Activated T-cell treated with anti-CD3 and anti-CD28 coated beads for 4 hours (primary cell): ENCODE data around the gene SCAMP3.
"Not testable (repeated sequence)": the region's sequence is repeated elsewhere in the genome, so short reads cannot be mapped to it uniquely, and the experiment has no call there.

Source experiments
- DNase-seq: peaks from one replicate; pipeline ENCODE4 v3.0.0-alpha.2; 2020

Gene SCAMP3

DNA sequence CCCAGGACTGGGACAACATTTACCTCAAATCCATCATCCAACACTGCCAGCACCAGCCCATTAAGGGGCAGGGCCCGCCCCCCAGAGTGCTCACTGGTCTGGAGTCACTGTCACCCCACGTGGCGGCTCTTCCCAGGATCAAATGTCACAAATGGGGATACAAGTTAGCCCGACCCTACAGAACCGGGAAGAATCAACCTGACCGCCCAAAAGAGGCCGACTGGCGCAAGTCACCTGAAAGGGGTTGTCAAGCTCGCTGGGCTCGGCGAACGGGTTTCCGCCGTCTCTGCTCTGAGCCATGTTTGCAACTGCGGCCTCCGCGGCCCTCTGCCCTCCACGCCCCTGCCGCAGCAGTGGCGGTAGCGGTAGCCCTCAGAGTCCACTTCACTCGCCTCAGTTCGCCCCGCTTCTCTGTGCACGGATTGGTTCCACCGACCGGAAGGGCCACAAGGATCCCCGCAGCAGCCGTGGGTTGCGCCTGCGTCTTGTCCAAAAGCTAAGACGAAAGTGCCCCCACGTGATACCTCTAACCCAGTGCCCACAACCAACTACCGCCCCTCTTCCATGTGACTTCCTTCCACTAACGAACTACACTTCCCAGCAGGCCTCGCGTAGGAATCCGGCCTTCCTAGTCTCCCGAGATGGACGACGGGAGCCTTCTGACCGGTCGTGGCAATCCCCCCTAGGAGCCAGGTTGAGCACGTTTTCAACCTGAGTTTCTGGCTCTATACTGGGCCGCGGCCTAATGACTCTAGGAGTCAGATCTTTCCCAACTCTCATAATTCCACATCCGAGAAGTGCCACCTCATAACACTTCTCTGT, at the start of gene SCAMP3:
TSS of gene SCAMP3 (minus strand) at position 509 of the 822 bp plus-strand sequence. CDS start at position 300, 209 bp downstream.
- peak; percentile 78 for DNase-seq

DNA sequence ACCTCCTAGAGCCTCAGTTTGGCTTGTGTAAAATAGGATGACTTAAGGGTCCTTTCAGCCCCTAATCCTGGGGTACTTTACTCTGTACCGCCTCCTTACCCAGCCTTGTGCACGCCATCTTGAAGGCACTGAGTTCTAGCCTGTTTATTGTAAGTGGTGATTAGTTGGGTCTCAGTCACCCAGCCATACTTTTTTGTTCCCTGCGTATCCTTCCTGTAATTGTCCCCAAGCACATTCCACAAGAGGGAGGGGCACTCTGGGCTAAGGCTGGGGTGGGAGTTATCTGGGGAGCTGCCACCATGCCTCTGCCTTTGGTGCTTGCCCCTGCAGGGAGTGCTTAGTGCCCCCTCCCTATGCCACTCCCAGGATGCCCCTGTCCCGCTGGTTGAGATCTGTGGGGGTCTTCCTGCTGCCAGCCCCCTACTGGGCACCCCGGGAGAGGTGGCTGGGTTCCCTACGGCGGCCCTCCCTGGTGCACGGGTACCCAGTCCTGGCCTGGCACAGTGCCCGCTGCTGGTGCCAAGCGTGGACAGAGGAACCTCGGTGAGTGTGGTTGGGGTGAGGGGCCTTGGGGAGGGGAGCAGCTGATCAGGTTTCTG, 47.4 kb upstream of the SCAMP3 start:
- no peak for DNase-seq

DNA sequence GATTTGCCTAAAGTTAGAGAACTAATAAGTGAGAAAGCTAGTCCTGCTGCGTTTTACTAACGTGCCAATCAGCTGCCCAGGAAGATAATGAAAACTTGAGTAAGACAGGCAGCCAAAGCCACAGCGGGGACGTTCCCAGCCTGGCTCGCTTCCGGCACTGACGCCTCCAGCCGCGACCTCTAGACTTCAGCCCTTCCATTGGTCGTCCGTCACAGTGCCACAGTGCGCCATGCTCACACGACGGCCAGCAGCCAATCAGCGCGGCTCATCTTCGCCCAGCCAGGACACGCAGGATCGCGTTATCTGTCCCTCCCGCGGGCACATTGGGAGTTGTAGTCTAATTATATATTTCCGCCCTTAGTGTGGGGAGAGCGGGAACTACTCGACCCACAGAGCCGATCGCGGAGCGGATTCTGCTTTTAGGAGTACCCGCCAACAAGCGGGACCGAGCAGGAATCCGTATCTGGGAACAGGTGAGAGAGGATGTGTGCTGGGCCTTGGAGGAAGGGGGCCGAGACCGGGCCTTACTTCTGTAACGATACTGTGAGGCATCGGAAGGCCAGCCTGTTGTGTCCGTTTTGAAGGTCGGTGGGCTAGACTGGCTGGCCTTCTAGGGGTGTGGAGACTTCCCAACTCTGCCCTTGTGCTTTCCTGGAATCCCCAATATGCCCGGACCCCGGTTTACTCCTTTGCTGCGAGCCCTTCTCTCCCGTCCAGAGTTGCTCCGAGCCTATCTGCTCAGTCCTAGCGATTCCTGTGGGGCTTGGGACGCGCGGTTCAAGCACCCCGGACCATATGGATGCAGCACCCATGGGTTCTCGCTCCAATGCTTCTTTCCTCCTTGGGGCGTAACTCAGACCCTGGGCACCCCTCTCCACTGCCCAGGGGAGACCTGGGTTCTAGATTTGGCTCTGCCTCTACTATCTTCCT, 46.6 kb upstream of the SCAMP3 start, which contains the start of gene FDPS:
TSS of gene FDPS (plus strand) at position 374 of the 930 bp plus-strand sequence. CDS start 924 bp downstream, outside the sequence.
- peak; percentile 88 for DNase-seq

DNA sequence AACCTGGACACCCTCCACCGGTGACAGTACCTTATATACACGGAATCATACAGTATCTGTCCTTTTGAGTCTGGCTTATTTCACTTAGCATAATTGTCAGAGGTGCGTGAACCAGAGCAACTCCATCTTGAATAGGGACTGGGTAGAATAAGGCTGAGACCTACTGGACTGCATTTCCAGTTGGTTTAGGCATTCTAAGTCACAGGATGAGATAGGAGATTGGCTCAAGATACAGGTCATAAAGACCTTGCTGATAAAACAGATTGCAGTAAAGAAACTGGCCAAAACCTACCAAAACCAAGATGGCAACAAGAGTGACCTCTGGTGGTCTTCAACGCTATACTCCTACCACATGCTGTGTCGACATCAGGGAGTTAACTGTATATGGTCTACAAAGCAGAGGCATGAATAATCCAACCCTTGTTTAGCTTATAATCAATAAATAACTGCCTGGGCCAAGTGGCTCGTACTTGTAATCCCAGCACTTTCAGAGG, 45.1 kb upstream of the SCAMP3 start:
- DNase-seq, result no peak

DNA sequence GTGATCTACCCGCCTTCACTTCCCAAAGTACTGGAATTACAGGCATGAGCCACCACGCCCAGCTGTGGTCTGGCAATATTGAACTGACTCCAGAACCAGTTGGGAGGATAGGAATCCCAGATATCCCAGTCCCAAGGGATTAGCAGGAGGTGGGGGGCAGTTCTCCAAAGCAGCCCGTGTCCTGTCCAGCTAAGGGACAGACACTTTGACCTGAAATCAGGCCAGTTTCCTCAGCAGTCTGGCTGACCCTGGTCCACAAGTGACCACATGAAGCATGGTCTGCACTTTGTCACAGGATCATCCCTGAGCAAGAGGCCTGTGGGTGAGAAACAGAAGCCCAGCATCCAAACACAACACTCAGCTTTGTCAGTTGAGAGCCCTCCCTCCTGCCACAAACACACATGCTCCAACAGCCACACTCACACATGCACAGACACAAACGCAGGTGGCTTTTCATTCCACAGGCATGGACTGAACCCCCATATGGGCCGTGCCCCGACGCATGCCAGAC, 43.8 kb upstream of the SCAMP3 start:
- DNase-seq, result no peak

DNA sequence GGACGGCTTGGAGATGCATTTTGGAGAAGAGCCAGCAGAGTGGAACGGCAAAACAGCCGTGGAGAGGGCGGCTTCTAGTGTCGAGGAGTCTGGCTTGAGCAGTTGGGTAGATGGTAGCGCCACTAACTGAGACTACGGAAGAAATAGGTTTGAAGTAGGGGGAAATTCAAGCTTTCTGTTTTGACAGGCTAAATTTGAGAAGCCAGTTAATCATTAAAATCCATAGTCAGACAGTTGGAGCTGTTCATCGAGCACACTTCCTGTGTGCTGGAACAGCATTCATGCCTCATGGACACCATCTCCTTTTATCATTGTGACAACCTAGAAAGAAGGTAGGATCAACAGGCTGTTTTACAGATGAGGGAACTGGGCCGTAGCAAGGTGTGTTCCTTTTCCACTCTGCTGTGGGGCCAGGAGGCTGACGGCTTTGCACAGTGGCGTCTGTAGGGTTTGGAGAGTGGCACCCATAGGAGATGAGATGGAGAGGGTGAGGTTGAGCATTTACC, 42.5 kb upstream of the SCAMP3 start:
- DNase-seq, result no peak

DNA sequence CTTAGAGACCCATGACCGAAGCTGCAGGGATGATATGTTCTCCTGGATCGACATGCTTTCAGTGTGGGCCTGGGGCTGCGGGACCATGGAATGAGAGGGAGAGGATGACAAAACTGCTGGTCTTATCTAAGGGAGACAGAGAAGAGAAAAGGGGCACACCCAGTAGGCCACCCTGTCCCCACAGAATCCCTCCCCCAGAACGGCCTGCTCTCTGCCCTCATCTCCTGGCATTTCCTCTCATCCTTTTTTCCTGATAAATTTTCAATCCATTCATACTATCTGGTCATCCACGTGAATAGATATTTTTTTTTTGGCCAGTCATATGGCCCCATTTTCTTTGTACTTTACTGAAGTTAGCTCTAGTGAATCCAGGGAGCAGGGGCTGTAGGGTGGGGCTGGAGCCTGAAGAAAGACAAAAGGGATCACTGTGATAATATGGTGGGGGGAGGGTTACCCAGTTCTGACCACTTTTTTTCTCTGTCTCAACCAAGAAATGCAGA, 39.2 kb upstream of the SCAMP3 start, which contains the start of gene PKLR:
TSS of gene PKLR (minus strand) at position 97 of the 500 bp plus-strand sequence. CDS start at position 54, 43 bp downstream.
- no peak for DNase-seq

DNA sequence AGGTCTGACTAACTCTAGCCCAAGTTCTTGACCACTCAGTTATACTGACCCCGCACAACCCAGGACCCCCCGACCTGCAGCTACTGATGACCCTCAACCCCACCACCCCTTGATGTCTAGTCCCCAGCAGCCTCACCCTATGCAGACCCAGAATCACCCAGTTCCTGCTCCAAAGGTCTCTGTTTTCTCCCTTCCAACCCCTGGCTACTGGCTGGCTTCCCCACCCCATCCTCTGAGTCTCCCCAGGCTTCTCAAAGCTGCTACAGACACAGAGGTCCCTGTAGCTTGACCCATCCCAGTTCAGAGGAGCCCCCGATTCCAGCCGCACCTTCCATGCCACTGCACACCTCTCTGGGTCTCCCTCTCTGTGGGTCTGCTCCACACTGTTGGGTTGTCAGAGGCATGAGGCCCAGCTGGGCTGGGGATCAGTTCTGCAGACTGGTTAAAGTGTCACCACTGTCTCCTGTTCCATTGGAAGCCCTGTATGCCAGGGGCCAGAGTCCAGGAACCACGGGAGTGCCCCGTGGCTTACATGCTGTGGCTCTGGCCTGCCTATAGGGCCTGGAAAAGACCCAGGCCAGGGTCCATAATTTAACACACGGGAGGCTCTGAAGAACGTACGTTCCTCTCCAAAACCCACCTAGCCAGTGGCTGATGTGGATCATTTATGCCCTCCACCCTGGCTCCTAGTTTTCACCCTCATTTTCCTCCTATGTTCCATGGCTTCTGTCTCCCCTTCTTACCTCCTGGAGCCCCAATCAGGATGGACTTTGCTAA, 38.6 kb upstream of the SCAMP3 start:
- no peak for DNase-seq

DNA sequence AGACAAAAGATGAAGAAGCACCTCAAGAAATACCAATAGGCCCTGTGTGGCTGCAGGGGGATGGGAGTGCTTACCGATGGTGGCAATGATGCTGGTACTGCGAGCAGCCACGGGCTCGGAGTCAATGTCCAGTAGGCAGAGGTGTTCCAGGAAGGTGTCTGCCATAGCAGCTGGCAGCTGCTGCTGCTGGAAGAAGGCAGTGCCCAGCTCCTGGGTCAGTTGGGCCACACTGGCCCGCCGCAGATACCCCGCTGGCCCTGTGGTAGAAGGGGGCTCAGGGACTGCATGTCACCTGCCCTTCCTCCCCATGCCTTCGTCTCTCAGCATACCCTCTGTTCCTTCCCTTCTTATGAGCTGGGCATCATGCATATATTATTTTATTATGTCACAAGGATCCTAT, 37.9 kb upstream of the SCAMP3 start:
- DNase-seq, result no peak

DNA sequence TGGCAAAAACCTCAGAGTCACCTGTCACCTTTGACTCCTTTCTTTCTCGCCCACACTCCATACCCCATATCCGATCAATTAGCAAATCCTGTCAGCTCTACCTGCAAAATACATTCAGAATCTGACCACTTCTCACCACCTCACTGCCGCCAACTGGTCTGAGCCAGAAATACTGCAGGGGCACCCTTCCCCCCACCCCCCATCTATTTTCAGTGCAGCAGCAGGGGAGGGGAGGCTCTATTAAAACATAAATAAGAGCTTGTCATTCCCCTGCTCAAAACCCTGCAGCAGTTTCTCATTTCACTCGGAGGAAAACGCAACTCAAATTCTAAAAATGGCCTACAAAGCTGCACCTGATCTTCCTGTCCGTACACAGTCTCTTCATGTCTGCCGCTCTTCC, 35.2 kb upstream of the SCAMP3 start:
- no peak for DNase-seq

DNA sequence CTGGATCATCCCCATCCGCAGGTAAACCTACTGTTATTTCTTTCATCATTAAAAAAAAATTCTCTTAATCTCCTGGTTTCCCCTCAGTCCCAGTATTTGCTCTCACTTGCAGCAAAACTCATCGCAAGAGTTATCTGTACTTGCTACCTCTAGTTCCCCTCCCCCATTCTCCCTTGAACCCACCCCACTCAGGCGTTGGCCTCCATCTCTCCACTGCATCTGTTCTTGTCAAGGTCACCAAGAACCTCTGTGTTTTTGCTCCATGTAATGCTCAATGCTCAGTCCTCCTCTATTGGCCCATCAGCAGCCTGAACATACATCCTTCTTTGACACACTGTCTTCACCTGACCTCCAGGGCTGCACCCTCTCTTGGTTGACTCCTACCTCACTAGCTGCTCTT, 34.5 kb upstream of the SCAMP3 start:
- DNase-seq, result no peak

DNA sequence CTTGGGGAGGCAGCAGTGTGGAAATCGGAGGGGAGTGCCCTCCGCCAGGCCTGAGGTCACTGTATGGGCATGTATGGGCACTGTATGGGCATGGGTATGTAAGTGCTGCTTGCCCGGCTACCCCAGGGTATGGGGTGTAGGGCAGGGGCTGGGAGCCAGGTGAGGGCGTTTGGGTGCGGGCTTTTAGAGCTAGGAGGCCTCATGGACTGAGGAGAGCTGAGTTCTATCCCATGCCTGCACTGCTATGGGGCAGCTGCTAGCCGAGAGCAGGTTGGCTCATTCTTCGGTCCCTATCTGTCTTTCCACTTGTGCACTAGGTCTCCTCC, 33.7 kb upstream of the SCAMP3 start:
- no peak for DNase-seq

DNA sequence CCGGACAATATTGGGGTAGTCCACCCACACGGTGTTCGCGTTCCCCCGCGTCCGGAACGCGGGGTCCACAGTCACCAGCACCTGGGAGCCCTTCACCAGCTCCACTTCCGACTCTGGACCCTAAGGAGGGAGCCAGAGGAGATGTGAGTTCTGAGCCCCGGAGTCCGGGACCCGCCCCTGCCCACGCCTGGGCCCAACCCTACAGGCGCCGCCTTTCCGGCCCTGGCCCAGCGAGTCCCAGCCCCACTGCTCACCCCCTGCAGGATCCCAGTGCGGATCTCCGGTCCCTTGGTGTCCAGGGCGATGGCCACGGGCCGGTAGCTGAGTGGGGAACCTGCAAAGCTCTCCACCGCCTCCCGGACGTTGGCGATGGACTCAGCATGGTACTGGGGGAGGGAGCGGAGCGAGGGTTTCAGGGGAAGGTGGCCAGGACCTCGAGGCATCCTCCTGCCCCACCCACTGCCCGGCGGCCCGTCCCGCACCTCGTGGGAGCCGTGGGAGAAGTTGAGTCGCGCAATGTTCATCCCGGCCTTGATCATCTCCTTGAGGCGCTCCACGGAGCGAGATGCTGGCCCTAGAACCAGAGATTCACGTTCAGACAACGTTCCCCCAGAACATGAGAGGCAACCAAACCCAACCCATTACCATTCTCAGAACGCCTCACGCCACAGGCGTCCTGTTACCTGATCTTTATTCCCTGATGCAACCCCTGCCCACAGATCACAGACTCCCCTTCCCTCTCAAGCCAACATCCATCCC, 33.2 kb upstream of the SCAMP3 start:
- no peak for DNase-seq

DNA sequence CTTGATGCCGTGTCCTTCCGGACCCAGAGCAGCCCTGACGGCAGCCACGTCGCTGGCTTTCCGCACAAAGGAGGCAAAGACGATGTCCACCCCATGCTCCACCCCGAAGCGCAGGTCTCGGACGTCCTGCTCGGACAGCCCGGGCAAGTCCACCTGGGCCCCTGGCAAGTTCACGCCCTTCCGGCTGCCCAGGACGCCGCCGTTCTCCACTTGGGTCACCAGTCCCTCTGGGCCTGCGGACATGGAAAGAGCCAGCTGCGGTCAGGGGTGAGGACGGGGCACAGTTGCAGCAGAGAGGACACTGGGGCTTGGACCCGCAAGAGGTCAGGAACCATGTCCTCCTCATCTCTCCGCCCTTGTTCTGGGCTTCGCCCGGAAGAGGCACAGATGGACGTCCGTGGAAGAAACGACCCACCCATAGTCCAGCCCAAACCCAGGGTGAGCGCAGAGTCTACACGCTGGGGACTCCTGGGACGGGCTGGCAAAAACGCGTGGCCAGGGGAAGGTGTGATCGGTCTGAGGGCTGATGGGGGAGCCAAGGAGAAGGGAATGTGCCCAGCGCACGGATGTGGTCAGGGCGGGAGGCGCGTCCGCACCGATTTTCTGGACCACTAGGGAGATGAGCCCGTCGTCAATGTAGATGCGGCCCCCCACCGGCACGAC, 32.5 kb upstream of the SCAMP3 start:
- DNase-seq, result no peak

DNA sequence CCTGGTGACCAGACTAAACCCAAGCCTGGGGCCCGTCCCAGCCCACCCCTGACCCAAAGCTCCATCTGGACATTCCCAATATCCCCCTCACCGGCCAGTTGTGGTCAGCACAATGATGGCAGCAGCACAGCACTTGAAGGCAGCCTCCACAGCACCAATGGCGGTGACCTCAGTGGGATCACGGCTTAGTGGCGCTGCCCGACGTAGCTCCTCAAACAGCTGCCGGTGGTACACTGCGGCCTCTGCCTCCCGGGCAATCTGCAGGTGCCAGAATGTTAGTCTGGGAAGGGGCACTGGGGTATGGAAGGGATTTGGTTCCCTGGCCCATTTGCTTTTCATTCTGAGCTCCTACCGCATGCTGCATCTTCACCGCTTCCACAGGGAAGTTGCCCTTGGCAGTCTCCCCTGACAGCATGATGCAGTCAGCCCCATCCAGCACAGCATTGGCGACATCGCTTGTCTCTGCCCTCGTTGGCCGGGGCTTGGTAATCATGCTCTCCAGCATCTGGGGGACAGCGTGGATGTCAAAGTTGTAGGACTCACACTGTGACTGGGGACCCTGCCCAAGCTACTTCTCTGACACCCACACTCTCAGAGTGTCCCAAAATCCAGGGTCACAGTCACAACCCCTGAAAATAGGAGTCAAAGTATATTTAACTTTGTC, 31.1 kb upstream of the SCAMP3 start:
- no peak for DNase-seq

DNA sequence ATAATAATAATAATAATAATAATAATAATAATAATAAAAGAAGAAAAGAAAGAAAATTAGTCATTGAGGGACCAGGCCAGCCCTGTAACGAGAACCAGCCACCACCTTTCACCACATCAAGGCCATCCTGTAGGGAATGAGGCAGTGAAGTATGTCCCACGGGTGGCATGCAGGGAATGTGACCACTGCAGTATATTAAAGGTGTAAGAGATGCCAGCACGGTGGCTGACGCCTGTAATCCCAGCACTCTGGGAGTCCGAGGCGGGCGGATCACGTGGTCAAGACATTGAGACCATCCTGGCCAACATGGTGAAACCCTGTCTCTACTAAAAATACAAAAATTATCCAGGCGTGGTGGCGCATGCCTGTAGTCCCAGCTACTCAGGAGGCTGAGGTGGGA, 28.8 kb upstream of the SCAMP3 start:
- DNase-seq, result not testable (repeated sequence)

DNA sequence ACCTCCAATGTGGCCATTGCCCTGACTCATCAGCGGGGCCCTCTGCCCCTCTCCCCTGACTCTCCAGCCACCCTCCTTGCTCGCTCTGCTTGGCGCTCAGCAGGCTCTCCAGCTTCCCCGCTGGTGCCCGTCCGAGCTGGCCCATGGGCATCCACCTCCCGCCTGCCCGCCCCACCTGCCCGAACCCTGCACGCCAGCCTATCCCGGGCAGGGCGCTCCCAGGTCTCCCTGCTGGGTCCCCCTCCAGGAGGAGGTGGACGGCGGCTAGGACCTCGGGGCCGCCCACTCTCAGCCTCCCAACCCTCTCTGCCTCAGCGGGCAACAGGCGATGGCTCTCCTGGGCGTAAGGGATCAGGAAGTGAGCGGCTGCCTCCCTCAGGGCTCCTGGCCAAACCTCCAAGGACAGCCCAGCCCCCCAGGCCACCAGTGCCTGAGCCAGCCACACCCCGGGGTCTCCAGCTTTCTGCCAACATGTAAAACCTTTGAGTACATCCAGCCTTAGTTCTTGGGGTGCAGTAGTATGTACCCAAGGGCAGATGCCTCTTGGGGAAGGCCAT, 25.9 kb upstream of the SCAMP3 start:
- no peak for DNase-seq

DNA sequence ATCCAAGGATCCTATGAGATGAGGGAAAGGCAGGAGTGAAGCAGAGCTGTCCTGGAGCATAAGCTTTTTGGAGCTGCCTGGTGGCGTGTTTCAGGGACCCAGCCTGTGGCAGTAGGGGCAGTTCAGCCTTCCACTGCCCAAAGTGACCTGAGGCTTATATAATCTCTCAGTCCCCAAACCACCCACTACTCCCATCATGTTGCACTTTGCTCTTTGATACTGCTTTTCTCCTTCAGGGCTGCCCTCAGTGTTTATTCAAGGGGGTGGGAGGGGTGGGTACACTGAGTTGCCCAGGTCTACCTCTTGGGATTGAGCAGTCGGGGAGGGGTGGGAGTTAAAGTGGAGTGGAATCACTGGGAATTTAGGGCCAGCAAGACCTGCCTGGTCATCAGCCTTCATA, 24.4 kb upstream of the SCAMP3 start:
- no peak for DNase-seq

DNA sequence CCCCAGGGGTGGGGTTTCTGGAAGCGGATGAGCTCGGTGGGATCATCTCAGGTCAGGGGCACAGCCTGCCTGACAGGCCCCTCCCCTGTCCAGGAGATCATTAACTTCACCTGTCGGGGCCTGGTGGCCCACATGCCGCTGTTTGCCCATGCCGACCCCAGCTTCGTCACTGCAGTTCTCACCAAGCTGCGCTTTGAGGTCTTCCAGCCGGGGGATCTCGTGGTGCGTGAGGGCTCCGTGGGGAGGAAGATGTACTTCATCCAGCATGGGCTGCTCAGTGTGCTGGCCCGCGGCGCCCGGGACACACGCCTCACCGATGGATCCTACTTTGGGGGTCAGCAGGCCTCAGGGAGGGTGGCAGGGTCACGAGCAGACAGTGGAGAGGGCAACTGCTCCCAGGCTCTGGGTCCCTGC, 23.5 kb upstream of the SCAMP3 start:
- DNase-seq, result no peak
